PC-3 (cell line): ENCODE data around the gene CLCN5. TPM values are rescaled to one million over a fixed set of nuclear protein-coding genes. Genes with fewer than 3 reads are reported as not detected.

Experiments used
- ATAC-seq: fragments of 200-7000 bp; cut with Tn5 transposase; 2 replicates; pipeline ENCODE4 v1.9.1; 2020; ENCODE audit warnings: mild to moderate bottlenecking, moderate library complexity
- BruUV-seq: library from RNA; stranded (reverse); fragments of 400-500 nt; replicated peaks from 2 replicates; lab custom pipeline; 2021; lab: Mats Ljungman, UMichigan
- CTCF ChIA-PET: fragments of 300-600 bp; sonication (Branson Sonifier 250); formaldehyde crosslinking; loops from one replicate; lab custom pipeline; 2022; ENCODE audit warnings: antibody characterized with exemption; lab: Charles Lee
- POLR2A ChIA-PET: fragments of 300-600 bp; sonication (Branson Sonifier 250); formaldehyde crosslinking; loops from one replicate; lab custom pipeline; 2022; ENCODE audit warnings: antibody characterized with exemption; ENCODE audit not compliant: unreplicated experiment; lab: Charles Lee
- DNase-seq: peaks from one replicate; pipeline ENCODE4 v3.0.0-alpha.2; 2015
- H2AFZ ChIP-seq: fragments of 300-600 bp; sonication (generic); 2 replicates; pipeline ENCODE4 v1.6.0; 2016; ENCODE audit warnings: antibody characterized with exemption, low read length
- H3F3A ChIP-seq: fragments of 300-600 bp; sonication (generic); one replicate; pipeline ENCODE4 v1.6.0; 2017; ENCODE audit warnings: antibody characterized with exemption, low read length, control low read depth, mild to moderate bottlenecking; ENCODE audit not compliant: unreplicated experiment
- H3K27ac ChIP-seq: fragments of 300-600 bp; sonication (generic); 2 replicates; pipeline ENCODE4 v1.5.1; 2016; ENCODE audit warnings: mild to moderate bottlenecking, low read length
- H3K27me3 ChIP-seq: fragments of 300-600 bp; sonication (generic); 2 replicates; pipeline ENCODE4 v1.6.1; 2016; ENCODE audit warnings: low read length, mixed read lengths
- H3K36me3 ChIP-seq: fragments of 300-600 bp; sonication (generic); 2 replicates; pipeline ENCODE4 v1.6.1; 2016; ENCODE audit warnings: low read depth, mixed run types, low read length, mixed read lengths
- H3K4me1 ChIP-seq: fragments of 300-600 bp; sonication (generic); 2 replicates; pipeline ENCODE4 v1.5.1; 2016; ENCODE audit warnings: low read length; ENCODE audit not compliant: insufficient read depth
- H3K4me2 ChIP-seq: fragments of 300-600 bp; sonication (generic); 2 replicates; pipeline ENCODE4 v1.6.0; 2016; ENCODE audit warnings: low read length
- H3K4me3 ChIP-seq: fragments of 300-600 bp; sonication (generic); 2 replicates; pipeline ENCODE4 v1.5.1; 2016; ENCODE audit warnings: mild to moderate bottlenecking, low read length, mixed read lengths
- H3K79me2 ChIP-seq: fragments of 300-600 bp; sonication (generic); 2 replicates; pipeline ENCODE4 v1.6.1; 2017; ENCODE audit warnings: low read length, mixed read lengths
- H3K9ac ChIP-seq: fragments of 300-600 bp; sonication (generic); 2 replicates; pipeline ENCODE4 v1.6.0; 2016; ENCODE audit warnings: mild to moderate bottlenecking, low read length
- H3K9me2 ChIP-seq: fragments of 300-600 bp; sonication (generic); replicated peaks from 2 replicates; pipeline ENCODE4 v1.6.1; 2016; ENCODE audit warnings: mixed run types, low read length, mixed read lengths
- H3K9me3 ChIP-seq: fragments of 300-600 bp; sonication (generic); 2 replicates; pipeline ENCODE4 v1.6.1; 2016; ENCODE audit warnings: low read length, mixed read lengths
- H4K20me1 ChIP-seq: fragments of 300-600 bp; sonication (generic); 2 replicates; pipeline ENCODE4 v1.6.1; 2016; ENCODE audit warnings: low read length, mixed read lengths
- CTCF ChIP-seq: fragments of 300-600 bp; sonication (generic); conservative IDR thresholded peaks from 2 replicates; pipeline ENCODE4 v1.5.1; 2017; ENCODE audit warnings: antibody characterized with exemption, low read depth, mild to moderate bottlenecking, low read length
- EZH2 ChIP-seq: fragments of 300-600 bp; sonication (generic); IDR thresholded peaks from one replicate; pipeline ENCODE4 v1.6.1; 2017; ENCODE audit warnings: antibody characterized with exemption, mild to moderate bottlenecking, low read length; ENCODE audit not compliant: unreplicated experiment
- EZH2phosphoT487 ChIP-seq: fragments of 300-600 bp; sonication (generic); IDR thresholded peaks from 2 replicates; pipeline ENCODE4 v1.6.1; 2018; ENCODE audit warnings: mild to moderate bottlenecking, antibody characterized with exemption, low read length, borderline replicate concordance
- intact Hi-C: fragments of 100-400 bp; cut with micrococcal nuclease; formaldehyde crosslinking; loops from 2 replicates; pipeline ENCODE4 v1.9.0; 2023
- total RNA-seq: library from RNA; depleted of rRNA; stranded (reverse); fragments of >200 nt; gene quantifications from 2 replicates; pipeline ENCODE4 v1.2.3, GENCODE V29; 2014

The CLCN5 gene
- total RNA-seq, 1 experiment from 2014 or later: 5.9 TPM

- H2AFZ ChIP-seq: no peak overlapping the region
- no peaks in the 10 kb centered on the region for H3K79me2 ChIP-seq
- no peak for TF ChIP-seq EZH2phosphoT487
- no peak for TF ChIP-seq EZH2
- TF ChIP-seq CTCF: no peak
- no peak overlapping the region for H3K4me3 ChIP-seq
- CTCF ChIA-PET: no interaction called here
- no peaks in the 10 kb centered on the region for H3K9me3 ChIP-seq
- POLR2A ChIA-PET: no interaction called here
- no peaks in the 10 kb centered on the region for H3K4me1 ChIP-seq
- H3K27ac ChIP-seq: no peak overlapping the region
- H3K9ac ChIP-seq: no peak overlapping the region
- ATAC-seq (no peak), DNase-seq (no peak)
- no TSS peak for BruUV-seq
- H3K27me3 ChIP-seq: no peaks in the 10 kb centered on the region
- H3K36me3 ChIP-seq: no peaks in the 10 kb centered on the region
- H3K4me2 ChIP-seq: no peak overlapping the region
- no peaks in the 10 kb centered on the region for H3K9me2 ChIP-seq
- no peaks in the 10 kb centered on the region for H3F3A ChIP-seq
- intact Hi-C loops: no loop called here
- H4K20me1 ChIP-seq: no peaks in the 10 kb centered on the region
These were observed 48.3 kb downstream of the CLCN5 start for GRCh38 chrX:49970674-49971073.

GRCh38 chrX:49972328-49972860 lies 50.0 kb downstream of the CLCN5 start:
- H3K9ac ChIP-seq: no peak overlapping the region
- H3K36me3 ChIP-seq: no peaks in the 10 kb centered on the region
- H3K4me2 ChIP-seq: no peak overlapping the region
- H3K4me1 ChIP-seq: no peaks in the 10 kb centered on the region
- H3K4me3 ChIP-seq: no peak overlapping the region
- no TSS peak for BruUV-seq
- no peak overlapping the region for H2AFZ ChIP-seq
- H3K27me3 ChIP-seq: no peaks in the 10 kb centered on the region
- H3K79me2 ChIP-seq: no peaks in the 10 kb centered on the region
- ChIA-PET POLR2A (no interaction called here), CTCF (no interaction called here)
- no peak overlapping the region for H3K27ac ChIP-seq
- no peaks in the 10 kb centered on the region for H3K9me3 ChIP-seq
- TF ChIP-seq EZH2phosphoT487 (no peak), EZH2 (no peak), CTCF (no peak)
- ATAC-seq (no peak), DNase-seq (no peak)
- H3K9me2 ChIP-seq: no peaks in the 10 kb centered on the region
- no peaks in the 10 kb centered on the region for H3F3A ChIP-seq
- intact Hi-C loops: no loop called here
- no peaks in the 10 kb centered on the region for H4K20me1 ChIP-seq

GRCh38 chrX:49976682-49977197 lies 54.3 kb downstream of the CLCN5 start:
- no peak for DNase-seq
- ChIA-PET POLR2A (no interaction called here), CTCF (no interaction called here)
- H3K9ac ChIP-seq: no peak overlapping the region
- TF ChIP-seq EZH2phosphoT487: no peak
- no peak for TF ChIP-seq EZH2
- no peak for TF ChIP-seq CTCF
- H3K27ac ChIP-seq: no peak overlapping the region
- H3K4me3 ChIP-seq: no peak overlapping the region
- no peaks in the 10 kb centered on the region for H3K4me1 ChIP-seq
- H3F3A ChIP-seq: no peaks in the 10 kb centered on the region
- BruUV-seq: no TSS peak
- H2AFZ ChIP-seq: no peak overlapping the region
- no peaks in the 10 kb centered on the region for H3K9me2 ChIP-seq
- H3K27me3 ChIP-seq: no peaks in the 10 kb centered on the region
- no peaks in the 10 kb centered on the region for H3K36me3 ChIP-seq
- no peaks in the 10 kb centered on the region for H3K79me2 ChIP-seq
- no peak overlapping the region for H3K4me2 ChIP-seq
- ATAC-seq: no peak
- intact Hi-C loops: no loop called here
- no peaks in the 10 kb centered on the region for H4K20me1 ChIP-seq
- H3K9me3 ChIP-seq: no peaks in the 10 kb centered on the region
